GM20431 (cell line): Measurements from ENCODE around the gene ZNF474.

ENCODE experiments used
- in situ Hi-C: fragments of 300-500 bp; cut with MseI, MboI; formaldehyde crosslinking; loops from one replicate; pipeline ENCODE4 v1.15.0; 2020; ENCODE audit warnings: low sequenced_read_pairs; ENCODE audit not compliant: unreplicated experiment

ZNF474 gene

GRCh38 chr5:122151640-122152039 is 22.3 kb downstream of the ZNF474 start:
- in situ Hi-C loops, result no loop called here

DNA sequence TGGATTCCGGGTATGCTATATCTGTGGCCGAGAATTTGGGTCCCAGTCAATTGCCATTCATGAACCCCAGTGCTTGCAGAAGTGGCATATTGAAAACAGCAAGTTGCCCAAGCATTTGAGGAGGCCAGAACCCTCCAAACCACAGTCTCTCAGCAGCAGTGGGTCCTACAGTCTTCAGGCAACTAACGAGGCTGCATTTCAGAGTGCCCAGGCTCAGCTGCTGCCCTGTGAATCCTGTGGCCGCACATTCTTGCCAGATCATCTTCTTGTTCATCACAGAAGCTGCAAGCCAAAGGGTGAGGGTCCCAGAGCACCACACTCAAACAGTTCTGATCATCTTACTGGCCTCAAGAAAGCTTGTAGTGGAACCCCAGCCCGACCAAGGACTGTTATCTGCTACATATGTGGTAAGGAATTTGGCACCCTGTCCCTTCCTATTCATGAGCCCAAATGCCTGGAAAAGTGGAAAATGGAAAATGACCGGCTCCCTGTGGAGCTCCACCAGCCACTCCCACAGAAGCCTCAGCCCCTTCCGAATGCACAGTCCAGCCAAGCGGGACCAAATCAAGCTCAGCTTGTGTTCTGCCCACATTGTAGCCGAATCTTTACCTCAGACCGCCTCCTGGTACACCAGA is 23.0 kb downstream of the ZNF474 start:
- in situ Hi-C loops, result no loop called here

- in situ Hi-C loops, result no loop called here
Observed at GRCh38 chr5:122153230-122153629, 23.9 kb downstream of the ZNF474 start.

DNA sequence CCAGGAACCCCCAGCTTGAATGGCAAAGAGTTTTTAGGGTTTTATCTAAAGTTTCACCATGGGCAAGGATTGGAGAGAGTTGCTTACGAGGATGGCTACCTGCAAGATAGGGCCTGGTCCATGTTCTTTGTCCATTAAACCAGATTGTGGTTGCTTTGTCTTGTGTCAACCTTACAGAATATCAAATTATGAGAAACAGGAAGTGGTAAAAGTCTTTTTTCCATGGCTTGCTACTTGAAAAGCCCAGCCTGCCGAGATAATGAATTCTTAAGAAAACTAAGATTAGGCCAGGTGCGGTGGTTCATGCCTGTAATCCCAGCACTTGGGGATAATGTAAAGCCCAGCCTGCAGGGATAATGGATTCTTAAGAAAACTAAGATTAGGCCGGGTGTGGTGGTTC is 24.4 kb downstream of the ZNF474 start:
- in situ Hi-C loops, result no loop called here

GRCh38 chr5:122154491-122154890 is 25.1 kb downstream of the ZNF474 start:
- in situ Hi-C loops, result no loop called here

- in situ Hi-C loops, result no loop called here
Observed at GRCh38 chr5:122154910-122155309, 25.6 kb downstream of the ZNF474 start.

DNA sequence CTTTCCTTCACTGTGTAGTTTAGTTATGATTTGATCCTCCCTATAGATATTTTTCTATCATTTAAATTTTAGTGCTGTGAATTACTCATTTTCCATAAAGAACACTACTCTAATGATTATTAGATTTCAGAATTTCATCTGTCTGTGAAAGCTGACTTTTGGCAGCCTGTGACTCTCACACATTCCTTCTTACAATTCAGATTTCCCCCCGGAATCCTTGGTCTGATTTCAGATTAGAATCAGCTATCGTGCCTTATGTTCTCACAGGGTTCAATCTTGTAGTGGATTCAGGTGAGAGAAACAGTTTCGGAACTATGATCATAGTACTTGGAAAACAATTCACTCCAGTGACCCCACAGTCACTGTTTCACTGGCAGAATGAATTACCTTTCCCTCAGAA is 26.2 kb downstream of the ZNF474 start:
- in situ Hi-C loops, result no loop called here

DNA sequence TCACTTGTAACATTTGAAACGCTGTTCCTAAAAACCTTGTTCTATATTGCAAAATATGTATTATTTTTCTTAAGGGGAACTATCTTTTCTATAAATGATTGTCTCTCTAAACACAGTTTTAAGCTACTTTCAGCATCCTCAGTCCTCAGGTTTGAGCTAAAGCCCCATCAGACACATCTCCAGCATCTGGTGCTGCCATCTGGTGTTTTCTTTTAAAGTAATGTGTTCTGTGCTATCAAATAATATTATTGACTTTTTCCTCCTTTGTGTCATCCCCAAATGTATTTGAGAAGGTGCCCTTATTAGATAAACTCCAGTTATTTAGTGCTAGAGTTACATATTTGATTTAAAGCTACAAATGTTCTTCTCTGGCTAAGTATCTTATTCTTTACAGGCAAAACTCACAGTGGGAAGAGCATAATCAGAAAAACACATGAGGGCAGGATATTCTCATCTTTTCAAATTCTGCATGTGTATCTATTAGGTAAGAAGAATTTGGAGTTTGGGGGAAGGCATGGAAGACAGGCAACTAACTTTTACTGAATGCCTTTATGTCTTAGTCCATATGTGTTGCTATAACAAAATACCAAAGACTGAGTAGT is 27.5 kb downstream of the ZNF474 start:
- in situ Hi-C loops, result no loop called here

DNA sequence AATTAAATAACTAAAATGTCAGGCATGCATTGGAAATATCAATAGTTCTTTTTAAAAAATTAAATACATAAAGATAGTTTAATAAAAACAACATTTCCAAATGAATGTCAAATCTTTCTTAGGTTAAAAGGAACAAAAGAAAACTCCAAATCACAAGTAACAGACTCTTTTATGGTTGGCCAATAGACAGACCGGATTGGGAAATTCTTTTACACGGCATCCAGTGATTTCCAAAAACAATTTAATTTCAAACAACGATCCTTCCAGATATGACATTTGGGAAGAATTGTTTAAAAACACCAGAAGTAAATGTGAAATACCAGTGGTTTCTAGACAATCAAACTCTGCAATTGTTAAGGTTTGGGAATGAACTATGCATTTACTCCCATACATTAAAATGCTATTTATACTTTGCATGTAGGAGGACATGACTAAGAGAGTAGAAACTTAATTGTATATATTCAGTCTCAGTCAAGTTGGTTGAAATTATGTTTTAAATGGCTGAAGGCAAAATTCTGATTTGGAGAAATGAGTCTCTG is 32.8 kb downstream of the ZNF474 start:
- in situ Hi-C loops, result no loop called here

GRCh38 chr5:122163121-122164069 is 34.0 kb downstream of the ZNF474 start:
- in situ Hi-C loops, result no loop called here

DNA sequence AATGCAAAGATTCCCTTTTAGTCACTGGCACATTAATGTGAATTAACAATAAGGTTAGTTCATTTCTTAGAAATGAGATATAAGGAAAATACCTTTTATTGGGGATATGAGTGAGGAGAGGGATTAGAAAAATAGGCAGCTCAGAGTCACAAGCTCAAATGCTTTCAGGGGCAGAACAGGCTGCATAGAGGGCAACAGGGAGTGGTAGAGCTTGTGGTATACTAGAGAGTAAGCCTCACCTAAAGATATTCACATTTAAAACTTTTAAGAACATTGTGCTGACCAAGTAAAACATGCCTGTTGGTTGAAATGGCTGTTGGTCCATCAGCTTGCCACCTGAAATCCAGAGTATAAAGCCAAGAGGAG is 34.7 kb downstream of the ZNF474 start:
- in situ Hi-C loops, result no loop called here

GRCh38 chr5:122164831-122165558 is 35.6 kb downstream of the ZNF474 start:
- in situ Hi-C loops, result no loop called here

DNA sequence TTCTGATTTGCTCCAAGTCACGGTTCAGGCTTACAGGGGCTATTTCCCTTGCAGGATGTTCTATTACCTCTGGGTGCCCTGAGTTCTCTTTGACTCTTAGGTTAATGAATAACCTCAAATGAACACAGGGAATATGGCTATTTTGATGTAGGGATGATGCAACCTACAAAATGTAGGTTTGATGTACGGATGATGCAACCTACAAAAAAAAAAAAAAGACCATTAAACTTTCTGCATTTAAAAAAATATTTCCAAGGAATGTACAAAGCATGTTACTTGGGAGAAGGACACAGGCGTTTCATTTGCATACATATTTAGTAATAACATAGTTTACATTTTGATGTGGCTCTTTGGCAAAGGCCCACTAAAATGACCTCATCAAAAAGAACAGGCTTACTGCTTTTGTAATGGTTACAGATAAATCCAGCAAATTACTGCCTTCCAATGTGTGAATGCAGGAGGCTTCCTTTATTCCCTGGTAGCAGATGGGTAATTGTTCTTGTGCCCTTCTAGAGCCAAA is 36.3 kb downstream of the ZNF474 start:
- in situ Hi-C loops, result no loop called here

DNA sequence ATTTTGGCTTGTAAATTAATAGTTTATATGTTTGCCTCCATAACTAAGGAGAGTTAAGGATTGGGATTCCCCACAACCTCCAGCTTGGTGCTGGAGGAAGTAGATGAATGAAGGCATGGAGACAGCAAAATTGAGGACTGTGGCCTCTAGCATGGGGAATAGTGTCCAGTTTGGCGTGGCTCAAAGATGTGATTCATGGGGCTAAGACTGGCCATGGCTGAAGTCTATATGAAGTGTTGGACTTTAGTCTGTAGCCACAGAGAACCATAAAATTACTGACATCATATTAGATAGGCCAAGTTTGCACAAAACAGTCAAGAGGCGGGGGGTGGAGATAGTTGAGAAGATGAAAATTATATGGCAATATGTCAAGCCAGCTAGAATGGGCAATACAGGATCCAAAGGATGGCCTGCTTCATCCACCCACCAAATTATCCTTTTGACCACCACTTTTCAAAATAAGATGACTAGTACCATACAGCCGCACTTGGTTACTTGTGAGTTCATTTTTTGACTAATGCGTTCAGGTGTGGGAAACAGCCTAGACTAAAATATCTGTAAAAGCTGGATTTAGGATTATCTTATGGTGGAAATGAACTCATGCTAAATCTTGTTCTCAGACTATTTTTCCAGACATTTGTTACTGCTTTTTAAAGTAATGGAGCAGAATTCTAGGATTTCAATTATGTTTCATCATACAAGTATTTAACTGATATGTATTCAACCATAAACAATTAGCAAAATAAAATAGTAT is 40.2 kb downstream of the ZNF474 start:
- in situ Hi-C loops, result no loop called here

- in situ Hi-C loops, result no loop called here
Observed at GRCh38 chr5:122170620-122171019, 41.3 kb downstream of the ZNF474 start.

DNA sequence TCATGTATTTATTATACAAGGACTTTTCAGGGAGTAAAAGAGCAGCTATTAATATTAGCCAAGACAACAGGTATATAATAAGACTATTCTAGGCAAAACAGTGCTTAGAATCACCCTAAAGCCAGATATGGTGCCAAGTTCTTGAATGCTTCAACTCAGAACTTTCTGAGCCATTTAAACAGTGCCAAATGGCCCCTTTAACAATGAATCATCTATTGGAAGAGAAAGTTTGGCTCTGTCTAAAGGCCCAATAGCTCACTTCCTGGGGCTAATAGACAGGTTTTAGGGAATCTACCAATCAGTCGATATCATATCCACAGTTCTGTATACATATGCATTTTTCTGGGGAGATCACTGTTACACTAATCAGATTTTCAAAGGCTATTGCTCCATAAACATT is 42.9 kb downstream of the ZNF474 start:
- in situ Hi-C loops, result no loop called here

GRCh38 chr5:122173474-122174415 is 44.4 kb downstream of the ZNF474 start:
- in situ Hi-C loops, result no loop called here

GRCh38 chr5:122175091-122175490 is 45.7 kb downstream of the ZNF474 start:
- in situ Hi-C loops, result no loop called here
